Stimulated activated CD4-positive, alpha-beta T cell treated with anti-CD3 and anti-CD28 coated beads, Interleukin-2, amount 100 ng/mL, for 48 hours (primary cell): ENCODE measurements around the gene AGPAT3.
"Not testable (repeated sequence)": the region's sequence is repeated elsewhere in the genome, so short reads cannot be mapped to it uniquely, and the experiment has no call there.

Experiments used
- DNase-seq, 2 donors: peaks; one replicate each; pipeline ENCODE4 v3.0.0-alpha.2; 2020

The AGPAT3 gene

DNA sequence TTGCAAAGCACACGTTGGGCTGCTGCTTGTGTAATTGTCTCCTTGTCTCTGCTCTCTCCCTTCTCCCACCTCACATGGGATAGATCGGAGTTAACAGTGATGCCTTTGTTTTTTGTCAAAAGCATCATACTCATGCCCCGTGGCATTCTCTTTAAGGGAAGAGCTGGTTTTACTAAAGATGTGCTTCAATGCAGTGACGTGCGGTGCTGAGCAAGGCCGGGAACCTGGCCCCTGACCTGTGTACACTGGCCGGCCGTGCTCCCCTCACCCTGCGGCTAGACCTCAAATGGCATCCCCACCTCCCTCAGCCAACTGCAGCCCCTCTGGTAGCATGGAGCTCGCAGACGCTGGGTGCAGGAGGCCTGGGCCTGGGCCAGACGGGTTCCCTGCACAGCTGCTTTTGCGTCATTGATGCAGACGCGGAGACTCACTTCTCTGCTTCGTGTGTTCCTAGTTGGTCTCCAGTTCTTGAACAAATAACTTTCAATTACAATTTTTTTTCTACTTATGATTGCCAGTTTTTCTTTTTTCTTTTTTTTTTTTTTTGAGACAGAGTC lies 19.9 kb downstream of the AGPAT3 start:
- no peak for DNase-seq

DNA sequence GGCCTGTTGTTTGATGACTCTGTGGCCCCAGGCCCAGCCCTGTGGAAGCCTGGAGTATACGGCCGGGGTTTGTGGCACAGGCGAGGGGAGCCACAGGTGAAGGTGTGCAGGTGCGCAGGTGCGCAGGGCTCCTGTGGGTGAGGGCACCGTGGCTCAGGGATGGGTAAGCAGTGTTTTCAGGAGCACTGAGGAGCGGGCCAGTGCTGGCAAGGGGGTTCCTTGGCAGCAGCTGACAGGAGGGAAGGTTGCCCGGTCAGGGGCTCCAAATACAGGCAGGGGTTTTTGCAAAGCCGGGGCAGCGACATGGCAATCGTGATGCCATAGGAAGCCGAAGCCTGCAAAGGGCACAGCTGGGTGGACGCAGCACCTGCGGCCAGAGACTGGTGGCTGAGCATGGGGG lies 20.7 kb downstream of the AGPAT3 start:
- DNase-seq, result no peak

GRCh38 chr21:43886565-43886964 lies 21.5 kb downstream of the AGPAT3 start:
- DNase-seq, result no peak

- DNase-seq, result no peak
Measured at GRCh38 chr21:43889069-43889468, 24.0 kb downstream of the AGPAT3 start.

- DNase-seq, result no peak
Measured at GRCh38 chr21:43890042-43890441, 25.0 kb downstream of the AGPAT3 start.

GRCh38 chr21:43892334-43892733 lies 27.3 kb downstream of the AGPAT3 start:
- DNase-seq, result no peak

DNA sequence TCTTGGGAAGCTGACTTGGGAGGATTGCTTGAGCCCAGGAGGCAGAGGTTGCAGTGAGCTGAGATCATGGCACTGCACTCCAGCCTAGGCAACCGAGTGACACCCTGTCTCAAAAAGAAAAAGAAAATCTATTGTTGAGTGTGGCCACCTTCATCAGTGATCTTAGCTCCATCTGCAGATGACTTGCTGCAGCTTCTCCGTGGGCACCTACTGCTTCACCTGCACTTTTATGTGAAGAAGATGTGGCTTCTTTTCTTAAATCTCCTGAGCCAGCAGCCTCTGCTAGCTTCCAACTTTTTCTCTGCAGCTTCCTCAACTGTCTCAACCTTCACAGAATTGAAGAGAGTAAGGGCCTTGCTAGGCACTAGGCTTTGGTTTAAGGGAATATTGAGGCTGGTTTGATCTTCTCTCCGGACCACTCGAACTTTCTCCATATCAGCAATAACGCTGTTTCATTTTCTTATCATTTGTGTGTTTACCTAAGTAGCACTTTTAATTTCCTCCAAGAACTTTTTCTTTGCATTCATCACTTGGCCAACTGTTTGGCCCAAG lies 28.0 kb downstream of the AGPAT3 start:
- no peak for DNase-seq

DNA sequence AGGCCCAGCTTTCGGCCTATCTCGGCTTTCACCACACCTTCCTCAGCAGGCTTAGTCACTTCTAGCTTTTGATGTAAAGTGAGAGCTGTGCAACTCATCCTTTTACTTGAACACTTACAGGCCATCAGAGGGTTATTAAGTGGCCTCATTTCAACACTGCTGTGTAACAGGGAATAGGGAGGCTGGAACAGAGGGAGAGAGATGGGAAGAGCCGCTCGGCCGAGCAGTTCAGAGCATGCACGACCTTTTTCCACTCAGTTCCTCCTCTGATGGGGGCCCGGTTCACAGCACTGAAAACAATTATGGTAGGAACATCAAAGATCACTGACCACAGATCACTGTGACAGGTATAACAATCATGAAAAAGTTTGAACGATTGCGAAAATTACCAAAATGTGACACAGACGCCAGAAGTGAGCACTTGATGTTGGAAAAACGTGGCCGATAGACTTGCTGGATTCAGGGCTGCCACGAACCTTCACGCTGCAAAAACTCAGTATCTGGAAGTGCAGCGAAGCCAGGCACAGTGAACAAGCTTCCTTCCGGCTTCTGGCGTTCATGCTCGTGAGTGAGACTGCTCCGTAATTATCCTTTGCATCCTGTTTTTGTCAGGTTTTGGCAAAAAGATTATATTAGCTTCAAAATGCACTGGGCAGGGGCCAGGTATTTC lies 28.6 kb downstream of the AGPAT3 start:
- peak; percentile 19 to 34 for DNase-seq

GRCh38 chr21:43894206-43894577 lies 29.2 kb downstream of the AGPAT3 start:
- no peak for DNase-seq

- no peak for DNase-seq
Measured at GRCh38 chr21:43895196-43895595, 30.2 kb downstream of the AGPAT3 start.

- not testable (repeated sequence) for DNase-seq
Measured at GRCh38 chr21:43896696-43897299, 31.8 kb downstream of the AGPAT3 start.

GRCh38 chr21:43899307-43900077 lies 34.5 kb downstream of the AGPAT3 start:
- no peak for DNase-seq

- no peak for DNase-seq
Measured at GRCh38 chr21:43900078-43900385, 35.0 kb downstream of the AGPAT3 start.

- no peak for DNase-seq
Measured at GRCh38 chr21:43900690-43901089, 35.7 kb downstream of the AGPAT3 start.

GRCh38 chr21:43902441-43902840 lies 37.4 kb downstream of the AGPAT3 start:
- DNase-seq, result no peak

- DNase-seq, result no peak
Measured at GRCh38 chr21:43903451-43904091, 38.5 kb downstream of the AGPAT3 start.

- no peak for DNase-seq
Measured at GRCh38 chr21:43904331-43904781, 39.3 kb downstream of the AGPAT3 start.

DNA sequence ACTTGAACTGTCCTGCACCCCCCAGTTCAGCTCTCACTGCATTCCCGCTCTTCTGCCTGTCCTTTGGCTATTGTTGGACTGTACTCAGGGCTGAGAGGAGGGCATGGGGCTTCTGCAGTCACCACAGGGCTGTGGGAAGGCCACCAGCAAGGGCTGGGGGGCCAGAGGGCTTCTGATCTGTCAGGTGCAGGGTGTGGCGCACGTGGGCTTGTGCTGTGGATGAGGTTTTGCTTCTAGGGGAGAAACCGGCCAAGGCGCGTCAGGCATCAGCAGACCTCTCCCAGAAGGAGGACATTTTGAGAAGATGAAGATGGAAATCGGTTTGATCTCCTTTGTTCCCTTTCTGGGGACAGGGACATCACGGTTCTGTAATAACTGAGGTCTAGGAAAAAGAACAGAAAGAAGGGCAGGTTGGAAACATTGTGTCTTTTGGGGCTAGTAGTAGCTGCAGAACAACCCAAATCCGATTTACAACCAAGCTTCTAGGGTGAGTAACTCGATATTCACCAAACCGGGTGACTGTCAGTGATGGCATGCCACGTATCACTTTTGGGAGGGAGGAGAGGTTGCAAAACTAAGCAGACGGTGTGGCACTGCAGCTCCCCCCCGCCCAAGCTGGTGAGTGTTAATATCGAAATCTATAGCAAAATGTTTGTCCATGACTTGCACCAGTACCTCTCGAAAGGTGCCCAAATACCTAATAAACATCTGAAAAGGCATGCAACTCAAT lies 40.9 kb downstream of the AGPAT3 start:
- DNase-seq, result no peak

DNA sequence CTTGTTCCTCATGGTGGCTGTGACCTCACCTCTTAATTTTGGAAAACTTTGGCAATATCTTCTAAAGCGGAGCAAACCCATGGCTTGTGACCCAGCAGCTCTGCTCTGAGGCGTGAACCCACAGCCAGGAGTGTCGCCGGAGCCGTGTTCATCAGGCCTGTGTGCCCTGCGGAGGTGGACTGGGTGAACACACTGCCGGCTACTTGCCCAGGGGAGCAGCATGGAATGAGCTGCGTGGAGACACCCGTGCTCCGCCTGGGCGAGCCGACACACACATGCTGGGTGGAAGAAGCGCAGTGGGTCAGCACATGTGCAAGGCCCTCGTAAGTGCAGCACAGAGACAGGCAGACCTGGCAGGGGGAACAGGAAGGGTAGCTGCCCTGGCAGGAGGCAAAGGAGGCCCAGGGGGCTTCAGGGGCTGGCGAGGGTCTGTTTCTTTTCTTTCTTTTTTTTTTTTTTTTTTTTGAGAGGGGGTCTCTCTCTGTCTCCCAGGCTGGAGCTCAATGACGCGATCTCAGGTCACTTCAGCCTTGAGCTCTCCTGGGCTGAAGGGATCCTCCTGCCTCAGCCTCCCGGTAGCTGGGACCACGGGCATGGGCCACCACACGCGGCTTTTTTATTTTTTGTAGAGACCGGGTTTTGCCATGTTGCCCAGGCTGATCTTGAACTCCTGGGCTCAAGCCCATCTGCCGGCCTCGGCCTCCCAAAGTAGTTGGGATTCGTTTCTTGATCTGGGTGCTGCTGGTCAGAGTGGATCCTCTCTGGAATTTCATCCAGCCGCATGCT lies 41.8 kb downstream of the AGPAT3 start:
- no peak for DNase-seq

- no peak for DNase-seq
Measured at GRCh38 chr21:43907751-43908150, 42.7 kb downstream of the AGPAT3 start.

DNA sequence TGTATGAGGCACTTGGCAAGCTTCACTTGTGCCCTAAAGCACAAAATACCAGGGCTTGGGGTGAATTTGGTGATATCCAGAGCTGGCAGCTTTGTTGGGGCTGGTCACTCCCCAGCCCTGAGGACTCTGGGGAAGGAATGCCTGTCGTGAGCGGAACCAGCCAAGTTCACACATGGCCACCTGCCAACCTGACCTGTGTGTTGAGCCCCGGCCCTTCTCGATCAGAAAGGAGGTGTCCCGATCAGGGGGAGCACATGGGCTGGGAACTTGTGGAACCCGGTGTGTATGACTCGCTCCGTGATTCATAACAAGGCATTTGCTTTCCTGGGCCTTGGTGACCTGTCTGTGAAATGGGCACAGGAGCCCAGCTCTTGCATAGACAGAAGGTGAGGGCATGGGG lies 43.1 kb downstream of the AGPAT3 start:
- no peak for DNase-seq
